Measurements from ENCODE around the gene GDPD5.

Gene GDPD5

GRCh38 chr11:75388386-75389275, 137.1 kb downstream of the GDPD5 start:
- peak; percentile 9 for DNase-seq

GRCh38 chr11:75387736-75388294, 137.9 kb downstream of the GDPD5 start:
- no peak for DNase-seq

GRCh38 chr11:75386942-75387630, 138.7 kb downstream of the GDPD5 start:
- DNase-seq: no peak

Measured in NCI-H1048 (cell line).